ACC112 (cell line): ENCODE measurements around the gene FZD7.

Experiments used
- H2AFZ ChIP-seq: fragments of 200-600 bp; sonication (generic); one replicate; pipeline ENCODE4 v1.6.0; 2017; ENCODE audit warnings: antibody characterized with exemption, low read length; ENCODE audit not compliant: unreplicated experiment
- H3K27ac ChIP-seq: fragments of 200-600 bp; sonication (generic); 2 replicates; pipeline ENCODE4 v1.5.1; 2014; ENCODE audit warnings: low read depth, mild to moderate bottlenecking, antibody characterized with exemption, low read length, moderate library complexity
- H3K27me3 ChIP-seq: fragments of 200-600 bp; sonication (generic); 2 replicates; pipeline ENCODE4 v1.6.1; 2014; ENCODE audit warnings: mild to moderate bottlenecking, antibody characterized with exemption, low read length, moderate library complexity, mixed read lengths; ENCODE audit not compliant: insufficient read depth
- H3K36me3 ChIP-seq: fragments of 200-600 bp; sonication (generic); 2 replicates; pipeline ENCODE4 v1.6.1; 2016; ENCODE audit warnings: mild to moderate bottlenecking, antibody characterized with exemption, low read length, moderate library complexity, mixed read lengths; ENCODE audit not compliant: insufficient read depth
- H3K4me1 ChIP-seq: fragments of 200-600 bp; sonication (generic); one replicate; pipeline ENCODE4 v1.6.1; 2016; ENCODE audit warnings: low read length, mixed read lengths; ENCODE audit not compliant: insufficient read depth, unreplicated experiment, control insufficient read depth
- H3K4me3 ChIP-seq: fragments of 200-600 bp; sonication (generic); 2 replicates; pipeline ENCODE4 v1.5.1; 2014; ENCODE audit warnings: mild to moderate bottlenecking, low read depth, low read length
- H3K79me2 ChIP-seq: fragments of 200-600 bp; sonication (generic); one replicate; pipeline ENCODE4 v1.6.0; 2016; ENCODE audit warnings: low read length; ENCODE audit not compliant: control insufficient read depth, unreplicated experiment, insufficient read depth

The FZD7 gene

GRCh38 chr2:201996679-201997314, 36.9 kb upstream of the FZD7 start:
- no peaks in the 10 kb centered on the region for H3K79me2 ChIP-seq
- H3K4me1 ChIP-seq, result no peaks in the 10 kb centered on the region
- no peaks in the 10 kb centered on the region for H3K27me3 ChIP-seq
- H3K27ac ChIP-seq, result no peak overlapping the region
- H3K4me3 ChIP-seq, result no peak overlapping the region
- no peaks in the 10 kb centered on the region for H3K36me3 ChIP-seq
- no peak overlapping the region for H2AFZ ChIP-seq

- Histone ChIP-seq H3K79me2 (no peaks in the 10 kb centered on the region), H2AFZ (no peak overlapping the region), H3K27me3 (no peaks in the 10 kb centered on the region), H3K27ac (no peak overlapping the region), H3K36me3 (no peaks in the 10 kb centered on the region), H3K4me1 (no peaks in the 10 kb centered on the region), H3K4me3 (no peak overlapping the region)
Observed at GRCh38 chr2:201999279-201999678, 34.4 kb upstream of the FZD7 start.

- H3K36me3 ChIP-seq, result no peaks in the 10 kb centered on the region
- no peaks in the 10 kb centered on the region for H3K79me2 ChIP-seq
- no peak overlapping the region for H3K27ac ChIP-seq
- no peaks in the 10 kb centered on the region for H3K4me1 ChIP-seq
- no peak overlapping the region for H3K4me3 ChIP-seq
- no peaks in the 10 kb centered on the region for H3K27me3 ChIP-seq
- H2AFZ ChIP-seq, result no peak overlapping the region
Observed at GRCh38 chr2:202001826-202002225, 31.8 kb upstream of the FZD7 start.

GRCh38 chr2:202002381-202002780, 31.3 kb upstream of the FZD7 start:
- H3K27me3 ChIP-seq, result no peaks in the 10 kb centered on the region
- H3K4me1 ChIP-seq, result no peaks in the 10 kb centered on the region
- H3K4me3 ChIP-seq, result no peak overlapping the region
- H3K36me3 ChIP-seq, result no peaks in the 10 kb centered on the region
- H3K27ac ChIP-seq, result no peak overlapping the region
- H3K79me2 ChIP-seq, result no peaks in the 10 kb centered on the region
- no peak overlapping the region for H2AFZ ChIP-seq

- H3K79me2 ChIP-seq, result no peaks in the 10 kb centered on the region
- no peak overlapping the region for H2AFZ ChIP-seq
- no peaks in the 10 kb centered on the region for H3K27me3 ChIP-seq
- no peaks in the 10 kb centered on the region for H3K36me3 ChIP-seq
- H3K27ac ChIP-seq, result no peak overlapping the region
- no peak overlapping the region for H3K4me3 ChIP-seq
- H3K4me1 ChIP-seq, result no peaks in the 10 kb centered on the region
Observed at GRCh38 chr2:202005272-202005887, 28.3 kb upstream of the FZD7 start.

GRCh38 chr2:202006301-202006700, 27.4 kb upstream of the FZD7 start:
- no peaks in the 10 kb centered on the region for H3K27me3 ChIP-seq
- no peaks in the 10 kb centered on the region for H3K36me3 ChIP-seq
- H3K4me1 ChIP-seq, result no peaks in the 10 kb centered on the region
- no peak overlapping the region for H2AFZ ChIP-seq
- H3K27ac ChIP-seq, result no peak overlapping the region
- H3K79me2 ChIP-seq, result no peaks in the 10 kb centered on the region
- no peak overlapping the region for H3K4me3 ChIP-seq

GRCh38 chr2:202007015-202007982, 26.4 kb upstream of the FZD7 start:
- H3K4me1 ChIP-seq, result no peaks in the 10 kb centered on the region
- H3K4me3 ChIP-seq, result no peak overlapping the region
- no peak overlapping the region for H2AFZ ChIP-seq
- H3K27me3 ChIP-seq, result 0 out of 2 replicates have a peak, but pooled peaks cover 2% of the 10 kb centered on the region
- no peak overlapping the region for H3K27ac ChIP-seq
- no peaks in the 10 kb centered on the region for H3K79me2 ChIP-seq
- no peaks in the 10 kb centered on the region for H3K36me3 ChIP-seq

GRCh38 chr2:202007983-202008354, 25.7 kb upstream of the FZD7 start:
- H3K27ac ChIP-seq, result no peak overlapping the region
- H3K36me3 ChIP-seq, result no peaks in the 10 kb centered on the region
- no peak overlapping the region for H2AFZ ChIP-seq
- H3K4me3 ChIP-seq, result no peak overlapping the region
- peaks cover 2% of the 10 kb centered on the region; the same call in 1 of the 2 replicates for H3K27me3 ChIP-seq
- no peaks in the 10 kb centered on the region for H3K79me2 ChIP-seq
- no peaks in the 10 kb centered on the region for H3K4me1 ChIP-seq

- Histone ChIP-seq H3K36me3 (no peaks in the 10 kb centered on the region), H3K4me1 (no peaks in the 10 kb centered on the region), H2AFZ (no peak overlapping the region), H3K27ac (no peak overlapping the region), H3K79me2 (no peaks in the 10 kb centered on the region), H3K27me3 (peaks cover 2% of the 10 kb centered on the region; the same call in 1 of the 2 replicates), H3K4me3 (no peak overlapping the region)
Observed at GRCh38 chr2:202009019-202009481, 24.6 kb upstream of the FZD7 start.

GRCh38 chr2:202009581-202009980, 24.1 kb upstream of the FZD7 start:
- Histone ChIP-seq H3K36me3 (no peaks in the 10 kb centered on the region), H3K27ac (no peak overlapping the region), H2AFZ (no peak overlapping the region), H3K27me3 (peaks cover 2% of the 10 kb centered on the region; the same call in 1 of the 2 replicates), H3K4me1 (no peaks in the 10 kb centered on the region), H3K79me2 (no peaks in the 10 kb centered on the region), H3K4me3 (no peak overlapping the region)
